RWPE1 (cell line): ENCODE data around the gene CCDC24.

Experiments
- CTCF ChIA-PET: fragments of 350-600 bp; sonication (Branson Sonifier 250); formaldehyde crosslinking; extraction: SDS; loops from one replicate; lab custom pipeline; 2021; lab: Yijun Ruan, JAX
- POLR2A ChIA-PET: fragments of 400-600 bp; formaldehyde crosslinking; extraction: SDS; loops from one replicate; lab custom pipeline; 2020; ENCODE audit warnings: antibody characterized with exemption; ENCODE audit not compliant: low non-redundant PET; lab: Yijun Ruan, JAX
- DNase-seq: peaks from one replicate; pipeline ENCODE4 v3.0.0; 2012; ENCODE audit warnings: low spot score
- H3K27ac ChIP-seq: fragments of 450-650 bp; 2 replicates; pipeline ENCODE4 v1.5.1; 2017
- TF ChIP-seq, protein P1 (sequence below): fragments of 450-650 bp; conservative IDR thresholded peaks from 2 replicates; pipeline ENCODE4 v1.5.1; 2017; ENCODE audit warnings: low read depth, mild to moderate bottlenecking

Gene CCDC24

DNA sequence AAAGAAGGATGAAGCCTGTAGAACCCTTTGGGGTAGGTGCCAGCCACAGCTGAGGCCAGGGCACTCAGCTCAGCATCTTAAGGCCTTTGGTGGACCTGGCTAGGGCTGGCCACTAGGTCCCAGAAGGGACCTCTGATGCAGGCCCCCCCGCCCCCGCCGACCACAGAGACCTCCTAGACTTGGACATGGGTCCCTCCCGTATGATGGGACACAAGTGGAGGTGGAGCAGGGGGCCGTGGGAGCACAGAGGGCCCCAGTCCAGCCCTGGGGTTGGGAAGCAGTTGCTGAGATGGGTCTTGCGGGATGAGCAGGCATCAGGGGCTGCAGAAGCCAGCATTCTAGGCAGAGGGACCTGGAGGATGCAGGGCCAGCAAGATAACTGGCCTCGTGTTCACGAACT is 9.2 kb upstream of the CCDC24 start:
- peak overlapping the region; percentile 94 for H3K27ac ChIP-seq
- TF ChIP-seq, protein P1, sequence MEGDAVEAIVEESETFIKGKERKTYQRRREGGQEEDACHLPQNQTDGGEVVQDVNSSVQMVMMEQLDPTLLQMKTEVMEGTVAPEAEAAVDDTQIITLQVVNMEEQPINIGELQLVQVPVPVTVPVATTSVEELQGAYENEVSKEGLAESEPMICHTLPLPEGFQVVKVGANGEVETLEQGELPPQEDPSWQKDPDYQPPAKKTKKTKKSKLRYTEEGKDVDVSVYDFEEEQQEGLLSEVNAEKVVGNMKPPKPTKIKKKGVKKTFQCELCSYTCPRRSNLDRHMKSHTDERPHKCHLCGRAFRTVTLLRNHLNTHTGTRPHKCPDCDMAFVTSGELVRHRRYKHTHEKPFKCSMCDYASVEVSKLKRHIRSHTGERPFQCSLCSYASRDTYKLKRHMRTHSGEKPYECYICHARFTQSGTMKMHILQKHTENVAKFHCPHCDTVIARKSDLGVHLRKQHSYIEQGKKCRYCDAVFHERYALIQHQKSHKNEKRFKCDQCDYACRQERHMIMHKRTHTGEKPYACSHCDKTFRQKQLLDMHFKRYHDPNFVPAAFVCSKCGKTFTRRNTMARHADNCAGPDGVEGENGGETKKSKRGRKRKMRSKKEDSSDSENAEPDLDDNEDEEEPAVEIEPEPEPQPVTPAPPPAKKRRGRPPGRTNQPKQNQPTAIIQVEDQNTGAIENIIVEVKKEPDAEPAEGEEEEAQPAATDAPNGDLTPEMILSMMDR: no peak
- ChIA-PET CTCF (no interaction called here), POLR2A (no interaction called here)
- DNase-seq: no peak

GRCh38 chr1:43982808-43983207 is 8.6 kb upstream of the CCDC24 start:
- CTCF ChIA-PET: no interaction called here
- TF ChIP-seq, protein P1: no peak
- H3K27ac ChIP-seq: peak overlapping the region; percentile 94
- POLR2A ChIA-PET: no interaction called here
- DNase-seq: no peak

DNA sequence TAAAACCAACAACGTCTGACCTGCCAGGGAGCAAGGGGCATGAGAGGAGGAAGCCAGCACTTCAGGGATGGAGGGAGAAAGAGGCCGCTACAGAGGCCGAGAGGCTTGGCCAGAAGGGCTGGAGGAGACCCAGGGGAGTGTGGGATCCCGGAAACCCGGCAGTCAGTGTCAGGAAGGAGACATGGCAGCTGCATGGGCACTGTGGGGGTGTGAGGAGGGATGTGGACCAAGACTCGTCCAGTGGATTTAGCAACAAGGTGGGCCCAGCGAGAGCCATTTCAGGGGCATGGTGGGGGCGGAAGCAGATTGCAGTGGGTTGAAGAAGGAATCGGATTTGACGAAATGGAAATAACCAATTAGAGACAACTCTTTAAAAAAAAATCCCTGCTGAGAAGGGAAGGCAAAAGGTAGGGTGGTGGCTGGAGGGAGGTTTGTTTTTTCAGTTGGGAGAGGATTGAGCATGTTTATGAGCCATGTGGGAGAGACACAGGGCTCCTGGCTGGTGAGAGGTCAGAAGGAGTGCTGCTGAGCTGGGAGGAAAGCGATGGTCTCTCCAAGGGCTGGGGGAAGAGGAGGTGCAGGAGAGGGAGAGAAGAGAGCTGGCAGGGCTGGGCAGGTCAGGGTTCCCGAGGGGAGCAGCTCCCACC is 8.0 kb upstream of the CCDC24 start:
- POLR2A ChIA-PET: no interaction called here
- TF ChIP-seq, protein P1: no peak
- CTCF ChIA-PET: no interaction called here
- DNase-seq: no peak
- H3K27ac ChIP-seq: peak overlapping the region; percentile 94

- TF ChIP-seq, protein P1: no peak
- H3K27ac ChIP-seq: peak overlapping the region; percentile 94; the same call in 1 of the 2 replicates
- ChIA-PET POLR2A (no interaction called here), CTCF (no interaction called here)
- no peak for DNase-seq
Observed at GRCh38 chr1:43984855-43985254, 6.5 kb upstream of the CCDC24 start.

- CTCF ChIA-PET: interaction anchor here (2.3 kb wide), 1 partner anchor 52 kb away, joined by 7 read pairs; the partner anchor contains the start of gene ARTN
- H3K27ac ChIP-seq: peak overlapping the region; percentile 94; the same call in 1 of the 2 replicates
- no peak for DNase-seq
- TF ChIP-seq, protein P1: no peak
- POLR2A ChIA-PET: no interaction called here
Observed at GRCh38 chr1:43985984-43986595, 5.3 kb upstream of the CCDC24 start.

GRCh38 chr1:43986712-43987111 is 4.7 kb upstream of the CCDC24 start:
- TF ChIP-seq, protein P1: no peak
- POLR2A ChIA-PET: no interaction called here
- H3K27ac ChIP-seq: peak overlapping the region; percentile 58
- no peak for DNase-seq
- CTCF ChIA-PET: interaction anchor here (2.3 kb wide), 1 partner anchor 52 kb away, joined by 7 read pairs; the partner anchor contains the start of gene ARTN
